Measurements from ENCODE around the gene DUSP22.

DUSP22 gene

GRCh38 chr6:356828-357251 lies 64.6 kb downstream of the DUSP22 start:
- Histone ChIP-seq H3K4me3 (ENCODE audit: low read length) (no peak overlapping the region), H3K36me3 (replicated peaks; ENCODE audit: low read depth, low read length) (peaks cover 7% of the 10 kb centered on the region), H3K27ac (ENCODE audit: low read length) (peak overlapping the region; percentile 38), H3K79me2 (ENCODE audit: low read length) (no peaks in the 10 kb centered on the region), H3K4me2 (ENCODE audit: low read length) (peak overlapping the region; percentile 5), H3K9me3 (ENCODE audit: insufficient read depth, low read length) (no peaks in the 10 kb centered on the region), H2AFZ (ENCODE audit: low read depth, low read length) (no peak overlapping the region), H3K9ac (ENCODE audit: low read length) (peak overlapping the region; percentile 1; the same call in 1 of the 2 replicates), H3K27me3 (ENCODE audit: low read depth, low read length) (no peaks in the 10 kb centered on the region), H4K20me1 (ENCODE audit: insufficient read depth, low read length) (peaks cover 13% of the 10 kb centered on the region; the same call in 1 of the 2 replicates), H3K4me1 (ENCODE audit: low read length) (peaks cover 75% of the 10 kb centered on the region)
- TF ChIP-seq, protein P1, sequence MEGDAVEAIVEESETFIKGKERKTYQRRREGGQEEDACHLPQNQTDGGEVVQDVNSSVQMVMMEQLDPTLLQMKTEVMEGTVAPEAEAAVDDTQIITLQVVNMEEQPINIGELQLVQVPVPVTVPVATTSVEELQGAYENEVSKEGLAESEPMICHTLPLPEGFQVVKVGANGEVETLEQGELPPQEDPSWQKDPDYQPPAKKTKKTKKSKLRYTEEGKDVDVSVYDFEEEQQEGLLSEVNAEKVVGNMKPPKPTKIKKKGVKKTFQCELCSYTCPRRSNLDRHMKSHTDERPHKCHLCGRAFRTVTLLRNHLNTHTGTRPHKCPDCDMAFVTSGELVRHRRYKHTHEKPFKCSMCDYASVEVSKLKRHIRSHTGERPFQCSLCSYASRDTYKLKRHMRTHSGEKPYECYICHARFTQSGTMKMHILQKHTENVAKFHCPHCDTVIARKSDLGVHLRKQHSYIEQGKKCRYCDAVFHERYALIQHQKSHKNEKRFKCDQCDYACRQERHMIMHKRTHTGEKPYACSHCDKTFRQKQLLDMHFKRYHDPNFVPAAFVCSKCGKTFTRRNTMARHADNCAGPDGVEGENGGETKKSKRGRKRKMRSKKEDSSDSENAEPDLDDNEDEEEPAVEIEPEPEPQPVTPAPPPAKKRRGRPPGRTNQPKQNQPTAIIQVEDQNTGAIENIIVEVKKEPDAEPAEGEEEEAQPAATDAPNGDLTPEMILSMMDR (IDR thresholded peaks at IDR 0.05; ENCODE audit: low read depth, low read length), result no peak
- TF ChIP-seq EZH2phosphoT487 (IDR thresholded peaks at IDR 0.05; ENCODE audit: low read depth), result no peak

GRCh38 chr6:357261-357790 lies 65.0 kb downstream of the DUSP22 start:
- Histone ChIP-seq H4K20me1 (ENCODE audit: insufficient read depth, low read length) (peaks cover 13% of the 10 kb centered on the region; the same call in 1 of the 2 replicates), H3K9me3 (ENCODE audit: insufficient read depth, low read length) (no peaks in the 10 kb centered on the region), H3K4me3 (ENCODE audit: low read length) (no peak overlapping the region), H3K27ac (ENCODE audit: low read length) (peak overlapping the region; percentile 38), H3K4me1 (ENCODE audit: low read length) (peaks cover 75% of the 10 kb centered on the region), H2AFZ (ENCODE audit: low read depth, low read length) (no peak overlapping the region), H3K36me3 (replicated peaks; ENCODE audit: low read depth, low read length) (peaks cover 2% of the 10 kb centered on the region), H3K4me2 (ENCODE audit: low read length) (peak overlapping the region; percentile 5), H3K27me3 (ENCODE audit: low read depth, low read length) (no peaks in the 10 kb centered on the region), H3K9ac (ENCODE audit: low read length) (peak overlapping the region; percentile 1; the same call in 1 of the 2 replicates), H3K79me2 (ENCODE audit: low read length) (no peaks in the 10 kb centered on the region)
- no peak for TF ChIP-seq EZH2phosphoT487 (IDR thresholded peaks at IDR 0.05; ENCODE audit: low read depth)
- TF ChIP-seq, protein P1 (IDR thresholded peaks at IDR 0.05; ENCODE audit: low read depth, low read length), result no peak

GRCh38 chr6:357791-358341 lies 65.6 kb downstream of the DUSP22 start:
- Histone ChIP-seq H3K9me3 (ENCODE audit: insufficient read depth, low read length) (no peaks in the 10 kb centered on the region), H3K4me2 (ENCODE audit: low read length) (no peak overlapping the region; the same call in 1 of the 2 replicates)
- TF ChIP-seq, protein P1 (IDR thresholded peaks at IDR 0.05; ENCODE audit: low read depth, low read length), result no peak
- no peak for TF ChIP-seq EZH2phosphoT487 (IDR thresholded peaks at IDR 0.05; ENCODE audit: low read depth)

GRCh38 chr6:358432-358831 lies 66.1 kb downstream of the DUSP22 start:
- Histone ChIP-seq H3K4me2 (ENCODE audit: low read length) (peak overlapping the region; percentile 36), H3K27ac (ENCODE audit: low read length) (no peak overlapping the region), H3K9ac (ENCODE audit: low read length) (no peak overlapping the region), H3K4me3 (ENCODE audit: low read length) (no peak overlapping the region), H2AFZ (ENCODE audit: low read depth, low read length) (no peak overlapping the region), H4K20me1 (ENCODE audit: insufficient read depth, low read length) (peaks cover 12% of the 10 kb centered on the region; the same call in 1 of the 2 replicates), H3K9me3 (ENCODE audit: insufficient read depth, low read length) (no peaks in the 10 kb centered on the region), H3K27me3 (ENCODE audit: low read depth, low read length) (no peaks in the 10 kb centered on the region), H3K4me1 (ENCODE audit: low read length) (peaks cover 75% of the 10 kb centered on the region), H3K36me3 (replicated peaks; ENCODE audit: low read depth, low read length) (no peaks in the 10 kb centered on the region), H3K79me2 (ENCODE audit: low read length) (no peaks in the 10 kb centered on the region)
- TF ChIP-seq, protein P1 (IDR thresholded peaks at IDR 0.05; ENCODE audit: low read depth, low read length), result no peak
- no peak for TF ChIP-seq EZH2phosphoT487 (IDR thresholded peaks at IDR 0.05; ENCODE audit: low read depth)

More at GRCh38 chr6:357791-358341, 65.6 kb downstream of the DUSP22 start:
- peaks cover 13% of the 10 kb centered on the region; the same call in 1 of the 2 replicates for H4K20me1 ChIP-seq (ENCODE audit: insufficient read depth, low read length)
- H3K4me1 ChIP-seq (ENCODE audit: low read length), result peaks cover 75% of the 10 kb centered on the region
- H3K9ac ChIP-seq (ENCODE audit: low read length), result no peak overlapping the region
- H3K27ac ChIP-seq (ENCODE audit: low read length), result no peak overlapping the region
- H3K4me3 ChIP-seq (ENCODE audit: low read length), result no peak overlapping the region
- no peak overlapping the region for H2AFZ ChIP-seq (ENCODE audit: low read depth, low read length)
- no peaks in the 10 kb centered on the region for H3K79me2 ChIP-seq (ENCODE audit: low read length)
- peaks cover 2% of the 10 kb centered on the region for H3K36me3 ChIP-seq (replicated peaks; ENCODE audit: low read depth, low read length)
- H3K27me3 ChIP-seq (ENCODE audit: low read depth, low read length), result no peaks in the 10 kb centered on the region
